ENCODE measurements around the gene HDDC2. TPM values are rescaled to one million over a fixed set of nuclear protein-coding genes. Genes with fewer than 3 reads are reported as not detected.

HDDC2 gene
- total and polyA plus RNA-seq, 3 donors from 2014 or later: 61.3 to 112 (median 89.6) TPM

GRCh38 chr6:125332664-125333063 is 30.9 kb upstream of the HDDC2 start:
- DNase-seq: no peak
- intact Hi-C loops (cut with DNase I; ENCODE audit: low total_unique reads): no loop called here
- no peak overlapping the region for H3K27ac ChIP-seq
- H3K9me3 ChIP-seq: no peaks in the 10 kb centered on the region
- no peak overlapping the region for H3K4me3 ChIP-seq
- TF ChIP-seq CTCF (IDR thresholded peaks at IDR 0.05) (no peak), POLR2A (IDR thresholded peaks at IDR 0.05) (no peak)
- H3K4me1 ChIP-seq: no peaks in the 10 kb centered on the region
- no peaks in the 10 kb centered on the region for H3K27me3 ChIP-seq
- 51 to 64% methylated on average over 1 of the region's 1 CpG for WGBS, 2 donors
- no peaks in the 10 kb centered on the region for H3K36me3 ChIP-seq (ENCODE audit: low read depth, missing control alignments)

- Histone ChIP-seq H3K27ac (no peak overlapping the region), H3K27me3 (no peaks in the 10 kb centered on the region), H3K36me3 (ENCODE audit: low read depth, missing control alignments) (no peaks in the 10 kb centered on the region), H3K9me3 (no peaks in the 10 kb centered on the region), H3K4me1 (no peaks in the 10 kb centered on the region), H3K4me3 (no peak overlapping the region)
- TF ChIP-seq CTCF (IDR thresholded peaks at IDR 0.05): no peak
- TF ChIP-seq POLR2A (IDR thresholded peaks at IDR 0.05): no peak
- no peak for DNase-seq
- intact Hi-C loops (cut with DNase I; ENCODE audit: low total_unique reads): no loop called here
- 69 to 70% methylated on average over 2 of the region's 2 CpGs for WGBS, 2 donors
These were observed 23.8 kb upstream of the HDDC2 start for GRCh38 chr6:125325586-125325985.

GRCh38 chr6:125323376-125323775 is 21.6 kb upstream of the HDDC2 start:
- no peaks in the 10 kb centered on the region for H3K27me3 ChIP-seq
- H3K36me3 ChIP-seq (ENCODE audit: low read depth, missing control alignments): no peaks in the 10 kb centered on the region
- TF ChIP-seq POLR2A (IDR thresholded peaks at IDR 0.05): no peak
- no peak for TF ChIP-seq CTCF (IDR thresholded peaks at IDR 0.05)
- H3K4me1 ChIP-seq: no peaks in the 10 kb centered on the region
- 91 to 95% methylated on average over 2 of the region's 2 CpGs for WGBS, 2 donors
- H3K27ac ChIP-seq: no peak overlapping the region
- intact Hi-C loops (cut with DNase I; ENCODE audit: low total_unique reads): no loop called here
- H3K4me3 ChIP-seq: no peak overlapping the region
- DNase-seq: no peak
- H3K9me3 ChIP-seq: no peaks in the 10 kb centered on the region

GRCh38 chr6:125316621-125317020 is 14.9 kb upstream of the HDDC2 start:
- TF ChIP-seq CTCF (IDR thresholded peaks at IDR 0.05): no peak
- TF ChIP-seq POLR2A (IDR thresholded peaks at IDR 0.05): no peak
- WGBS, 2 donors: 67 to 69% methylated on average over 9 of the region's 9 CpGs
- H3K27ac ChIP-seq: no peak overlapping the region
- H3K27me3 ChIP-seq: no peaks in the 10 kb centered on the region
- H3K4me1 ChIP-seq: no peaks in the 10 kb centered on the region
- H3K9me3 ChIP-seq: no peaks in the 10 kb centered on the region
- DNase-seq: peak; percentile 21
- H3K4me3 ChIP-seq: no peak overlapping the region
- intact Hi-C loops (cut with DNase I; ENCODE audit: low total_unique reads): no loop called here
- no peaks in the 10 kb centered on the region for H3K36me3 ChIP-seq (ENCODE audit: low read depth, missing control alignments)

GRCh38 chr6:125315548-125315947 is 13.8 kb upstream of the HDDC2 start:
- no peak for DNase-seq
- H3K36me3 ChIP-seq (ENCODE audit: low read depth, missing control alignments): no peaks in the 10 kb centered on the region
- intact Hi-C loops (cut with DNase I; ENCODE audit: low total_unique reads): no loop called here
- H3K27me3 ChIP-seq: no peaks in the 10 kb centered on the region
- 83 to 94% methylated on average over 5 of the region's 5 CpGs for WGBS, 2 donors
- H3K27ac ChIP-seq: no peak overlapping the region
- no peak for TF ChIP-seq CTCF (IDR thresholded peaks at IDR 0.05)
- no peak for TF ChIP-seq POLR2A (IDR thresholded peaks at IDR 0.05)
- no peaks in the 10 kb centered on the region for H3K9me3 ChIP-seq
- H3K4me1 ChIP-seq: no peaks in the 10 kb centered on the region
- no peak overlapping the region for H3K4me3 ChIP-seq

All from testis (tissue), 3 donors.